DMS114 treated with DMSO at 0.1 percent for 48 hours (cell line): ENCODE measurements around the gene NFATC1.

Source experiments
- DNase-seq: peaks from one replicate; lab custom pipeline; 2025; ENCODE audit not compliant: unreplicated experiment; lab: John Stamatoyannopoulos, UW

Gene NFATC1

DNA sequence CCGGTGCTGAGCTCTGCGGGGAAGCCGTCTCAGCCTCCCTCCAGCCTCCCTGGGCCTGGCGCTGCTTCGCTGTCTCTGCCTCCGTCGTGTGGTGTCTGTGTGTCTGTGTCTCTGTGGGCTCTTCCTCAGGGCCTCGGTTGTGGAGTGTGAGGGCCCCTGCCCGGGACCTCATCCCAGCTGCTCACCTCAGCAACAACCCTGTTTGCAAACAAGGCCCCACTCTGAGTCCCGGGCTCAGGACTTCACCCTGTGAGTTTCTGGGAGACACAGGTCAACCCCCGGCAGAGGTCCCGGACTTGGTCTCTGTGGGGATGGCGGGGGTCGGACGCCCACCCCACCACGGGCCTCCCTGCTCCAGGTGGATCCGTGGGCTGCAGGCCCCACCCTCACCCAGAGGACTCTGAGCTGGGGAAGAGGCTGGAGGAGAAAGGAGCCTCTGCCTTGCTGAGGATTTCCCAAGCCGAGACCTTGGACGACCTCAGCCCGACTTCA, 156.5 kb downstream of the NFATC1 start:
- DNase-seq = no peak

GRCh38 chr18:79552696-79553095, 157.0 kb downstream of the NFATC1 start:
- DNase-seq = no peak

- DNase-seq = no peak
Observed at GRCh38 chr18:79553154-79553553, 157.4 kb downstream of the NFATC1 start.

GRCh38 chr18:79553696-79554095, 158.0 kb downstream of the NFATC1 start:
- no peak for DNase-seq

DNA sequence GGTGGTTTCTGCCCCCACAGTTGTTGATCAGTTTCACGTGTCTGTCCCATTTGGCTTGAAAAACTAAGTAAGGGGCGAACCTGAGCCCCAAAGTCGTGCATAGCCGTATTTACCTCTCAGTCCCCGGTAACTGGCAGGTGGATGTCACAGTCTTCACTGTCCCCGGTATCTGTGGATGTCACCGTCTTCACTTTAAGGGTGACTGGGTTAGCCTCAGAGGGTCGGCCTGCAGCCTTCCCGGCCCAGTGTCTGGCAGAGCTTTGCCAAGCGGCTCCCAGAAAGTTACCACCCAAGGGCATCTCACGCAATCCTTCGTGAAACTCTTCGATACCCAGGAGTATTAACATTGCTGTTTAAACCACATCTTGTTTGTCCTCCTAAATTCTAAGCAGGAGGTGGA, 158.6 kb downstream of the NFATC1 start:
- no peak for DNase-seq

- DNase-seq = no peak
Observed at GRCh38 chr18:79554945-79555645, 159.4 kb downstream of the NFATC1 start.

GRCh38 chr18:79555885-79556284, 160.2 kb downstream of the NFATC1 start:
- DNase-seq = no peak

GRCh38 chr18:79556829-79557585, 161.3 kb downstream of the NFATC1 start:
- no peak for DNase-seq

DNA sequence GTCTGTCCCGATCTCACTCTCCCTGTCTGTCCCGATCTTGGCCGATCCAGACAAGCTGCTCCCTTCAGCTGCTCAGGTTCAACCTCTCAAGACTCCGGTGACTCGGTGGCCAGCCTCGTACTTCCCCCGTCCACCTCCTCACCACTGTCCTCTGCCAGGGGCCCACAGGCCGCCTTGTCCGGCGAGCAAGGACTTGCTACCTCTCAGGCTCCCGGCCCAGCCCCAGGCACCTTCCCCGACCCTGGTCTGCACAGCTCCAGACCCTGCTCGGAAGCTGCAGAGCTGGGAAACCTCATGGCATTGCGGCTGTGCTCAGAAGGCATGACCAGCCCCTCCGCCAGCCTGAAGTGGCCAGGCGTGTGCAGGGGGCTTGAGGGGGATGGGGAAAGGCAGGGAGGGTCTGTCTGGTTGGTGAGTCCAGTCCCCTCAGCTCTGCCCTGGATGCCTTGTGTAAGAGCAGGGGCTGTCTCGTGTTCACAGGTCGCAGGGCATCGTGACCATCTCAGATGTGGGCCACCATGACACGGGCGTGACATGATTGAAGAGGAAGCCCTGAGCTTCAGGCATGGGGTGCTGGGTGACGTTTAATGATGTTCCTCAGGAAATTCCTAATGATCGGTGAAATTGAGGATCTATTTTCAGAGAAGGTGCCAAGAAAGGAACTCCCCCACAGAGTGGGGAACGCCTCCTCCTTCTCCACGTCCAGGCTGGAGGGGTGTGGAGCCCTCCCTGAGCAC, 162.6 kb downstream of the NFATC1 start:
- no peak for DNase-seq

GRCh38 chr18:79558933-79559416, 163.2 kb downstream of the NFATC1 start:
- DNase-seq = no peak

- no peak for DNase-seq
Observed at GRCh38 chr18:79559436-79559835, 163.7 kb downstream of the NFATC1 start.

DNA sequence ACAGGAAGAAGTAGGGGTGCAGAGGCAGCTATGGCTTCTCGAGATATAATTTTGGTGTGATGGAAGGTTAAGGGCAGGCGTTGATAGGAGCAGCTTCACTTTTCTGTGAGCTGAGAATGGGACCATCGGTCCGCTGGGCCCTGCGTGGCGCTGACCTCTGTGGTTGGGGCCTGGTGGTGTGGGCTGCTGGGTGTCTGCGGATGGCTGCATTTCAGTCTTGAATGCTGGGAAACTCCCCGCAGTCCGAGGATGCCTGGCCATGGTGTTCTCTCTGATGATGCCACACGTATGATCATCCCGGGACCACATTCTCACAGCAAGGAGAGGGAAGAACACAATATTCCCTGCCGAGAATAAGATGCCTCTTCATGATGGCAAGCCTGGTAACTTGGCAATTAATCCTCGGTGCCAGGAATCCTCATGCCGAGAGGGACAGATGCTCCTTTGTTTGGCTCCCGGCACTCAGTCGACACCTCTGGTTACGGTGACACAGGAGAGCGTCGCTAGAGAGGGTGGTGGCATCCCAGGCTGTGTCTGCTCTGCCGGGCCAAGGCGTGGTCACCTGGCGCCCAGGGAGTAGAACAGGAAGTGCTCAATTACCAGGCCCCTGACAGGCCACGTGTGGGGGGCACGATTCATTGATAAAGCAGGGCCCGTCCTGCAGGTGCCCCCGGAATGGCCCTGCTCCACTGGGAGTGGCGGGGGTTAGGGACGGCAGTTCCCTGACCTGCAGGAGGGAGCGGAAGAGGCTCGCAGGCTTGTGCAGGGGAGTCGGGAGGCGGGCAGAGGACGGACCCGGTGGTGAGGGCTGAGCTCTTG, 164.5 kb downstream of the NFATC1 start:
- DNase-seq = no peak

- no peak for DNase-seq
Observed at GRCh38 chr18:79560861-79561210, 165.1 kb downstream of the NFATC1 start.

DNA sequence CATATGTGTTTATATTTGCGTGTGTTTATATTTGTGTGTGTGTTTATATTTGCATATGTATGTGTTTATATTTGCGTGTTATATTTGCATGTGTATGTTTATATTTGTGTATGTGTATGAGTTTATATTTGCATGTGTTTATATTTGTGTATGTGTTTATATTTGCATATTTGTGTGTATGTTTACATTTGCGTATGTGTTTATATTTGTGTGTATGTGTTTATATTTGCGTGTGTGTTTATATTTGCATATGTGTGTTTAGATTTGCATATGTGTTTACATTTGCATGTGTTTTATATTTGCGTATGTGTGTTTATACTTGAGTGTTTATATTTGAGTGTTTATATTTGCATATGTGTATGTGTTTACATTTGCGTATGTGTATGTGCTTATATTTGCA, 168.2 kb downstream of the NFATC1 start:
- DNase-seq = no peak

DNA sequence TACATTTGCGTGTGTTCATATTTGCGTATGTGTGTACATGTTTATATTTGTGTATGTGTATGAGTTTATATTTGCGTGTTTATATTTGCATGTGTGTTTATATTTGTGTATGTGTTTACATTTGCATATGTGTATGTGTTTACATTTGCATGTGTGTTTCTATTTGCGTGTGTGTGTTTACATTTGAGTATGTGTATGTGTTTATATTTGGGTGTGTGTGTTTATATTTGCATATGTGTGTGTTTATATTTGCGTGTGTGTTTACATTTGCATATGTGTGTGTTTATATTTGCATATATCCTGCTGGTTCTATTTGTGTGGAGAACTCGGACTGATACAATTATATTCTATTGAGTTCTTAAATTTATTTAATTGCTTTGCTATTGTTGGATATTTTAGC, 168.7 kb downstream of the NFATC1 start:
- no peak for DNase-seq

DNA sequence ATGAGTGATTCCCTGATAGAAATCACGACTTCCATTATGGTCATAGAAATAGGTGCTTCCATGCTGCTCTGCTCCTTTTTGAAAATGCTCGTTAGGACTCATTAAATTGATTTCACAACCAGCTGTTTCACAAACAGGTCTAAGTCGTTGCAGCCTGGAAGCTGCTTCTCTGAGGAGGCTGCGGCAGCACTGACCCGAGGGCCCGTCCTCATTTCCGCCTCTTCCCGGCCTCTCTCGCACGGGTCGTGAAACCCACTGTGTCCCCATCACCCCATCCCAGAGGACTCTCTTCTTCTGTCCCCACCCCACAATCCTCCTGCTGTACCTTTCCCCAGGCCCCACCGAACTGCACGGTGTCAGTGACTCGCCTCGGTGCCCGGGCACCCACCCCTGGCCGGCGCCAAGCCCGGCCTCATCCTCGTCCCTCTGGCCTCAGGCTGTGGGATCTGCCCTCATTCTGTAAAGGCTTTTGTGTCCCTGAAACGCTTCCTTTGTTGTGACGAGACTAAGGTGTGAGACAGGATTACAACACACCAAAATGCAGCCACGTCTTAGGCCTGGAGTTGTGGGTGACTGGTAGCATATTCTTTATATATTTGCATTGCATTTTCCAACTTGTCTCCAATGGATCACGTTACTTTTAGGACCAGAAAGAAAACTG, 171.2 kb downstream of the NFATC1 start:
- no peak for DNase-seq

DNA sequence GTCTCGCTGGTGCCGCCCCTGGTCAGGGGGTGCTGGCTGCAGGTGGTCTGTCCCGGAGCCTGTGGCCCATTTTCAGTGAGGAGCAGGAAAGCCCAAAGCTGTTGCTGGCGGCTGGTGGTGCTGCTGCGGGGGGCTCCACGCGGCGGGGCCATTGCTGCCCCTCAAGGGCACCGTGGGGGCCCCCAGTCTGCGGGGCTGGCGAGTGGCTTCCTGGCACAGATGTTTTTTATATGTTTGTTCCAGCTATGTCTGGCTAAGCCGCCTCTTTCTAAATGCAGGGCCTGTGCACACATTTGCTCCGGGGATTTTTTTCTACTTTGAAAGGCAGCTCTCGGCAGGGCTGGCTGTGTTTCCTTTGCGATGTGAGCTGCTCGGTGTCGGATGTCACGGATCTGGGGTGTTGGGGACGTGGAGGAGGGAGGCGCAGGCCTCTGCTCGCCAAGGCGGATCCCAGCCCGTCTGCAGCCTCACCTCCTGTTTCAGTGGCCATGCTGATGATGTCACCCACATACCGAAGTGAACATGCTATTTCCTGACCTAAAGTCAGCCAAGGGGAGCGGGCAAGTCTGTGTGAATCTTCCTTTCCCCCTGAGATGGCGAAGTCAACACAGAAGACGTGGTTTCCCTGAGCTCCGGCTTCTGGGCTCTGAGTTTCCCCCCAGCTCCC, 171.9 kb downstream of the NFATC1 start:
- no peak for DNase-seq

DNA sequence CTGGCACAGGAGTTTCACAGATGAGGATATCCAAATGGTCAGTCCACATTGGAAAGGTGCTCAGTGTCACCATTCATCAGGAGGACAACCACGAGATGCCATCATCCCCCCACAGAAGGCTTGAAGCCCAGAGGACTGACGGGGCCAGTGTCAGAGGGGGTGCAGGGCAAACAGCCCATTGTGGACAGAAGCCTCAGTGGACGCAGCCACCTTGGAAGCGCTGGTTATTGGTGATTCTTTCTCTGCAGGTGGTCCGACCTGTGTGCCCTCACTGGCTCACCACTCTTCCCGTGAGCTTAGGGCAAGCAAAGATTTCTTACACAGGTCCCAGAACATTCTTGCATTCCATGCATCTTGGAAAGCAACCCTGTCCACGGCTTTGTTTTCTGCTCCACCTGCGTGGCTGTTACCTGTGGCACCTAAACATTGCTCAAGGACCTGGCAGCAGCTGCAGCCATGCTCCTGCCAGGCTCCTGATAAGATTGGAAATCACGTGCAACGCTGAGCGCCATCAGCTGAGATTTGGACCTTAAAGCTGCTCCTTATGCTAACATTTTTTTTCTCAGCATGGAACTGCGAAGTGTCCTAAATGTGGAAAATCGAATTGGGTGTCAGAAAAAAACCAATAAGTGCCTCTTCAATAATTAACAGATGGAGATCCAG, 172.9 kb downstream of the NFATC1 start:
- no peak for DNase-seq

- no peak for DNase-seq
Observed at GRCh38 chr18:79569720-79570119, 174.0 kb downstream of the NFATC1 start.
